HepG2 (cell line): ENCODE measurements around the gene CNPY4.

Source experiments
- CEBPG ChIP-seq: IDR thresholded peaks from 2 replicates; pipeline ENCODE4 v1.6.1; 2016
- DPF2 ChIP-seq: sonication (generic); formaldehyde crosslinking; IDR thresholded peaks from 2 replicates; pipeline ENCODE4 v1.4.0; 2020; ENCODE audit warnings: mild to moderate bottlenecking, low read depth, missing genetic modification reagents, borderline replicate concordance
- EZH2 ChIP-seq: conservative IDR thresholded peaks from 2 replicates; pipeline ENCODE4 v1.6.1; 2012; ENCODE audit warnings: mild to moderate bottlenecking, low read depth, low read length, moderate library complexity
- JUNB ChIP-seq: sonication (generic); formaldehyde crosslinking; IDR thresholded peaks from 2 replicates; pipeline ENCODE4 v1.8.0; 2022; ENCODE audit warnings: missing genetic modification reagents, mild to moderate bottlenecking, borderline replicate concordance
- MAFK ChIP-seq, 2 experiments: IDR thresholded peaks in 1 of 2; conservative IDR thresholded peaks in 1 of 2; 2 replicates each; pipeline ENCODE4 v1.6.1; 2011; ENCODE audit warnings: improper control_type of control experiment in 2 of 2, low read length in 2 of 2
- MEIS2 ChIP-seq: sonication (generic); formaldehyde crosslinking; IDR thresholded peaks from 2 replicates; pipeline ENCODE4 v1.9.0; 2021; ENCODE audit warnings: mild to moderate bottlenecking, missing genetic modification reagents
- MLX ChIP-seq: IDR thresholded peaks from 2 replicates; pipeline ENCODE4 v1.6.1; 2016
- NR1H2 ChIP-seq: sonication (generic); formaldehyde crosslinking; IDR thresholded peaks from 2 replicates; pipeline ENCODE4 v1.8.1; 2022; ENCODE audit warnings: low read depth, missing genetic modification reagents, borderline replicate concordance
- POLR2A ChIP-seq, 2 experiments: IDR thresholded peaks; 2 replicates each; pipeline ENCODE4 v1.6.1; 2011; ENCODE audit warnings: low read depth in 2 of 2, low read length in 2 of 2, mild to moderate bottlenecking in 1 of 2, moderate library complexity in 1 of 2; ENCODE audit not compliant: insufficient read depth in 1 of 2
- RBAK ChIP-seq: sonication (generic); formaldehyde crosslinking; IDR thresholded peaks from 2 replicates; pipeline ENCODE4 v1.5.1; 2020; ENCODE audit warnings: mild to moderate bottlenecking, missing genetic modification reagents
- TARDBP ChIP-seq: sonication (generic); formaldehyde crosslinking; IDR thresholded peaks from 2 replicates; pipeline ENCODE4 v1.8.0; 2022; ENCODE audit warnings: mild to moderate bottlenecking, missing genetic modification reagents
- ZBTB14 ChIP-seq: sonication (generic); formaldehyde crosslinking; IDR thresholded peaks from 2 replicates; pipeline ENCODE4 v1.4.0; 2020; ENCODE audit warnings: missing genetic modification reagents
- ZFAT ChIP-seq: sonication (generic); formaldehyde crosslinking; conservative IDR thresholded peaks from 2 replicates; pipeline ENCODE4 v1.8.1; 2023; ENCODE audit warnings: missing genetic modification reagents, inconsistent platforms
- ZNF24 ChIP-seq: fragments of 450-650 bp; IDR thresholded peaks from 2 replicates; pipeline ENCODE4 v1.6.1; 2017; ENCODE audit warnings: antibody characterized with exemption, mild to moderate bottlenecking

- no peak for TF ChIP-seq MEIS2 (CRISPR knock-in tag)
- TF ChIP-seq POLR2A (IDR thresholded peaks at IDR 0.05; ENCODE audit: insufficient read depth in 1 of 2, low read depth in 2 of 2, low read length in 2 of 2): peak in 1 of 2 experiments; percentile 58; a peak in 3 of 4 replicates
- TF ChIP-seq ZNF24: no peak
- no peak for TF ChIP-seq CEBPG (CRISPR knock-in tag)
- TF ChIP-seq ZBTB14 (CRISPR knock-in tag): no peak
- TF ChIP-seq EZH2: no peak
- TF ChIP-seq RBAK: no peak
- peak; percentile 93 to 97 for TF ChIP-seq MAFK (conservative IDR thresholded peaks at IDR 0.05 in 1 of 2, IDR thresholded peaks at IDR 0.05 in 1 of 2; ENCODE audit: low read length in 2 of 2)
- no peak for TF ChIP-seq DPF2
- TF ChIP-seq MLX (CRISPR knock-in tag): no peak
- TF ChIP-seq TARDBP (CRISPR knock-in tag): no peak
- TF ChIP-seq ZFAT (CRISPR knock-in tag): no peak
- TF ChIP-seq NR1H2 (CRISPR knock-in tag): no peak
- no peak for TF ChIP-seq JUNB (CRISPR knock-in tag)
Observed at GRCh38 chr7:100093925-100094486, 25.4 kb upstream of the CNPY4 start.
